GM12801 (cell line): ENCODE data around the gene UBE4B.

Source experiments
- CTCF ChIP-seq: IDR thresholded peaks from one replicate; pipeline ENCODE4 v1.5.1; 2011; ENCODE audit warnings: control low read depth; ENCODE audit not compliant: insufficient read length; ENCODE audit errors: extremely low read depth

The UBE4B gene

GRCh38 chr1:9996624-9997582 lies 35.9 kb upstream of the UBE4B start, which contains the start of gene RBP7:
TSS of gene RBP7 (plus strand) at chr1:9997228. CDS start at chr1:9997259, 31 bp downstream.
- no peak for TF ChIP-seq CTCF

- no peak for TF ChIP-seq CTCF
These were observed 31.6 kb upstream of the UBE4B start for GRCh38 chr1:10001016-10001665.

GRCh38 chr1:10007169-10007568 lies 25.6 kb upstream of the UBE4B start:
- no peak for TF ChIP-seq CTCF

GRCh38 chr1:10014016-10014415 lies 18.7 kb upstream of the UBE4B start:
- no peak for TF ChIP-seq CTCF

DNA sequence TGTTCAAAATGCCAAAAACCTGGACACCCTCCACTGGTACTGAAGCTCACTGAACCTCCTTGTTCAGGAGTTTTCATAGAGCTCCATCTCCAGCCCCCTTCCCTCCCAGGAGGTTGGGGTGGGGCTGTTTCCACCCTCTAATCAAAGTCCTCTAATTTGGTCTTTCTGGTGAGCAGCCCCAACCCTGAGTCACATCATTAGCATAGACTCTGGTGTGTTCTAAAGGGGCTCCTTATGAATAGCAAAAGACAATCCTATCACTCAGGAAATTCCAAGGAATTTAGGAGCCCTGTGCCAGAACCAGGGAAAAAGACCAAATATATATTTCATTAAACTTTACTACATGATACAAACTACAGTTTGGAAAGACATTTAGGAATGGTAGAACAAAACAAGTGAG lies 13.2 kb upstream of the UBE4B start:
- no peak for TF ChIP-seq CTCF

- TF ChIP-seq CTCF: no peak
These were observed 12.7 kb upstream of the UBE4B start for GRCh38 chr1:10020086-10020485.

DNA sequence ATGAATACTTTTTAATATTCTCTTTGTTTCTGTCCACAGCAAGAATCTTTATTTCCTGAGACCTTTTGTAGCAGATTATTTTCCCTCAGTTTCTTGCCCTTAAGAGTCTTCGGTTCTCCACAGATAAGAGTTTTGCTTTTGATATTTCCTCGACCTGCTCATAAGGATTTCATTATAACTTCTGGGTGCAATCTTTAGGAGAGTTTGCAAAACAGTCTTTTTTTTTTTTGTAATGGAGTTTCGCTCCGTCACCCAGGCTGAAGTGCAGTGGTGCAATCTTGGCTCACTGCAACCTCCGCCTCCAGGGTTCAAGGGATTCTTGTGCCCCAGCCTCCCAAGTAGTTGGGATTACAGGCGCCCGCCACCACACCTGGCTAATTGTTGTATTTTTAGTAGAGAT lies 10.1 kb upstream of the UBE4B start:
- TF ChIP-seq CTCF: no peak
